Keratinocyte (primary cell): Measurements from ENCODE around the gene SEL1L. TPM values are rescaled to one million over a fixed set of nuclear protein-coding genes. Genes with fewer than 3 reads are reported as not detected.

Experiments used
- DNase-seq: peaks from one replicate; pipeline ENCODE4 v3.0.0-alpha.2; 2011; ENCODE audit warnings: low read depth, missing footprints, low spot score
- FAIRE-seq: peaks from 2 replicates; lab custom pipeline; 2011; peaks lifted over from hg19 to GRCh38; lab: Jason Lieb, UNC
- H2AFZ ChIP-seq: 2 replicates; pipeline ENCODE4 v1.6.0; 2012; ENCODE audit warnings: low read length, control low read depth, inconsistent platforms; ENCODE audit not compliant: control insufficient read depth
- H3K27ac ChIP-seq: 2 replicates; pipeline ENCODE4 v1.5.1; 2011; ENCODE audit warnings: low read length; ENCODE audit not compliant: control insufficient read depth, insufficient read depth
- H3K27me3 ChIP-seq: 3 replicates; pipeline ENCODE4 v1.6.0; 2011; ENCODE audit warnings: low read length; ENCODE audit not compliant: control insufficient read depth, insufficient read depth; ENCODE audit errors: extremely low read depth
- H3K36me3 ChIP-seq, 2 experiments: 2 replicates in 1 of 2; 3 replicates in 1 of 2; pipeline ENCODE4 v1.5.1; 2011; ENCODE audit warnings: low read length in 2 of 2, mild to moderate bottlenecking in 1 of 2; ENCODE audit not compliant: control insufficient read depth in 2 of 2, insufficient read depth in 2 of 2; ENCODE audit errors: extremely low read depth in 1 of 2
- H3K4me1 ChIP-seq: 3 replicates; pipeline ENCODE4 v1.5.1; 2011; ENCODE audit warnings: low read length; ENCODE audit not compliant: control insufficient read depth, insufficient read depth; ENCODE audit errors: extremely low read depth
- H3K4me2 ChIP-seq: 3 replicates; pipeline ENCODE4 v1.6.0; 2011; ENCODE audit warnings: low read depth, low read length; ENCODE audit not compliant: control insufficient read depth, insufficient read depth; ENCODE audit errors: extremely low read depth
- H3K4me3 ChIP-seq, 3 experiments: fragments of 200-600 bp in 1 of 3; sonication (generic) in 1 of 3; 2 replicates in 2 of 3; 3 replicates in 1 of 3; pipeline ENCODE4 v1.5.1; 2011 to 2016; ENCODE audit warnings: low read length in 3 of 3, mild to moderate bottlenecking in 3 of 3, control low read depth in 2 of 3, inconsistent platforms in 1 of 3, low read depth in 1 of 3, mixed read lengths in 1 of 3, mixed run types in 1 of 3, moderate library complexity in 1 of 3; ENCODE audit not compliant: control insufficient read depth in 2 of 3, insufficient read depth in 2 of 3; ENCODE audit errors: extremely low read depth in 1 of 3
- H3K79me2 ChIP-seq: 2 replicates; pipeline ENCODE4 v1.6.0; 2012; ENCODE audit warnings: low read length; ENCODE audit not compliant: control insufficient read depth, insufficient read depth
- H3K9ac ChIP-seq: 3 replicates; pipeline ENCODE4 v1.6.0; 2011; ENCODE audit warnings: low read length; ENCODE audit not compliant: control insufficient read depth, insufficient read depth; ENCODE audit errors: extremely low read depth
- H3K9me1 ChIP-seq: 3 replicates; pipeline ENCODE4 v1.6.0; 2011; ENCODE audit warnings: low read length; ENCODE audit not compliant: control insufficient read depth, insufficient read depth; ENCODE audit errors: extremely low read depth
- H3K9me3 ChIP-seq: 2 replicates; pipeline ENCODE4 v1.5.1; 2012; ENCODE audit warnings: low read depth, low read length; ENCODE audit not compliant: control insufficient read depth
- H4K20me1 ChIP-seq: 3 replicates; pipeline ENCODE4 v1.6.0; 2011; ENCODE audit warnings: low read length; ENCODE audit not compliant: control insufficient read depth, insufficient read depth; ENCODE audit errors: extremely low read depth
- EZH2 ChIP-seq: IDR thresholded peaks from one replicate; pipeline ENCODE4 v1.6.1; 2012; ENCODE audit warnings: inconsistent platforms, mild to moderate bottlenecking, low read length, moderate library complexity
- dilution Hi-C: fragments of 300-500 bp; cut with MboI; formaldehyde crosslinking; loops from one replicate; pipeline ENCODE4 v1.7.0; 2020; ENCODE audit warnings: low sequenced_read_pairs; ENCODE audit not compliant: extremely low pct_ligation_motif_present
- polyA plus RNA-seq, 5 experiments: library from polyadenylated mRNA; depleted of rRNA in 3 of 5; stranded (reverse) in 3 of 5; stranded (forward) in 1 of 5; unstranded in 1 of 5; fragments of >200 nt; gene quantifications; 1 replicate in 1 of 5; 2 replicates in 3 of 5; 3 replicates in 1 of 5; pipeline versions ENCODE4 v1.2.1 to v1.2.3, GENCODE V29; 2011 to 2012; ENCODE audit warnings: missing spikeins in 2 of 5, low read depth in 1 of 5, low replicate concordance in 1 of 5
- TF ChIP-seq, protein P1 (sequence below), 3 experiments: IDR thresholded peaks in 1 of 3; conservative IDR thresholded peaks in 1 of 3; optimal IDR thresholded peaks in 1 of 3; 2 replicates in 2 of 3; 3 replicates in 1 of 3; pipeline versions ENCODE3 to v1.5.1; 2011; ENCODE audit warnings: low read length in 3 of 3, mild to moderate bottlenecking in 3 of 3, moderate library complexity in 2 of 3, control low read depth in 1 of 3, inconsistent platforms in 1 of 3; ENCODE audit not compliant: insufficient read depth in 2 of 3; ENCODE audit errors: extremely low read depth in 1 of 3

The SEL1L gene
- polyA plus RNA-seq, 1 donor (not counting 4 experiments of a cell fraction or from before 2014, with no cell fraction given), result 19.7 TPM

DNA sequence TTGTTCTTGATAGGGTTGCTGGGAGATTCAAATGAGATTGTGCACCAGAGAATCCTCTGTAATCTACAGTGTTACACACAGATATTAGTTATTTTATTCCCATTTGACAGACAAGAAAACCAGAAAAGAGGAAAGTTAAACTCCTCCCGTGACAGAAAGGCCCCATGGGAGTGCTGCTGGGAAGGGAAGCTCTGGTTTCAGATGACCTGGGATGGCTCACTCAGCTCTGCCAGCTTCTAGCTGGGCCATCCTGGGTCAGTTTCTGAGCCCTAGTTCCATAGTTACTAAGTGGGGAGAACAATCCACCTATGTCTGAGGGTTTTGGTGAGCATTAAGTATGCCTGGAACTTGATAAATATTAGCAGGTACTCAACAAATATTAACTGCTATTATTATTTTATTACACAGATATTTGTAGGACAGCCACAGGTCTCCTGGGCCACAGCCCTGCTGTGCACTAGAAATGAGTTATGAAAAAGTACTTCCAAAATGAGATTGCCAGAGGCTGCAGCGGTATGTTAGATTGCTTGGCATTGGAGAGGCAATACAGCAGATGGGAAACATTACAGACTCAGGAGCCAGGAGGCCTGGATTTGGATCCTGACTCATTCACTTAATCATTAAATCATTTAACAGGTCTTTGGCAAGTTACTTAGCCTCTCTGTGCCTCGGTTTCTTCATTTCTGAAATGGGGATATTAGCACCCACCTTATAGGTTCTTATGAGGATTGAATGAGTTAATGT lies 86.5 kb downstream of the SEL1L start:
- Histone ChIP-seq H3K4me3 (no peak overlapping the region), H3K4me1 (no peaks in the 10 kb centered on the region), H3K36me3 (no peaks in the 10 kb centered on the region), H3K79me2 (no peaks in the 10 kb centered on the region), H3K9me3 (no peaks in the 10 kb centered on the region), H2AFZ (no peak overlapping the region), H3K9ac (no peak overlapping the region), H3K9me1 (no peaks in the 10 kb centered on the region), H3K27ac (no peak overlapping the region), H3K27me3 (peaks cover 5% of the 10 kb centered on the region), H4K20me1 (no peaks in the 10 kb centered on the region), H3K4me2 (no peak overlapping the region)
- DNase-seq (no peak), FAIRE-seq (no peak)
- no peak for TF ChIP-seq EZH2
- TF ChIP-seq, protein P1, sequence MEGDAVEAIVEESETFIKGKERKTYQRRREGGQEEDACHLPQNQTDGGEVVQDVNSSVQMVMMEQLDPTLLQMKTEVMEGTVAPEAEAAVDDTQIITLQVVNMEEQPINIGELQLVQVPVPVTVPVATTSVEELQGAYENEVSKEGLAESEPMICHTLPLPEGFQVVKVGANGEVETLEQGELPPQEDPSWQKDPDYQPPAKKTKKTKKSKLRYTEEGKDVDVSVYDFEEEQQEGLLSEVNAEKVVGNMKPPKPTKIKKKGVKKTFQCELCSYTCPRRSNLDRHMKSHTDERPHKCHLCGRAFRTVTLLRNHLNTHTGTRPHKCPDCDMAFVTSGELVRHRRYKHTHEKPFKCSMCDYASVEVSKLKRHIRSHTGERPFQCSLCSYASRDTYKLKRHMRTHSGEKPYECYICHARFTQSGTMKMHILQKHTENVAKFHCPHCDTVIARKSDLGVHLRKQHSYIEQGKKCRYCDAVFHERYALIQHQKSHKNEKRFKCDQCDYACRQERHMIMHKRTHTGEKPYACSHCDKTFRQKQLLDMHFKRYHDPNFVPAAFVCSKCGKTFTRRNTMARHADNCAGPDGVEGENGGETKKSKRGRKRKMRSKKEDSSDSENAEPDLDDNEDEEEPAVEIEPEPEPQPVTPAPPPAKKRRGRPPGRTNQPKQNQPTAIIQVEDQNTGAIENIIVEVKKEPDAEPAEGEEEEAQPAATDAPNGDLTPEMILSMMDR (optimal IDR thresholded peaks at IDR 0.05 in 1 of 3, IDR thresholded peaks at IDR 0.05 in 1 of 3, conservative IDR thresholded peaks at IDR 0.05 in 1 of 3; ENCODE audit: extremely low read depth in 1 of 3, insufficient read depth in 2 of 3, low read length in 3 of 3), result no peak
- dilution Hi-C loops, result no loop called here

DNA sequence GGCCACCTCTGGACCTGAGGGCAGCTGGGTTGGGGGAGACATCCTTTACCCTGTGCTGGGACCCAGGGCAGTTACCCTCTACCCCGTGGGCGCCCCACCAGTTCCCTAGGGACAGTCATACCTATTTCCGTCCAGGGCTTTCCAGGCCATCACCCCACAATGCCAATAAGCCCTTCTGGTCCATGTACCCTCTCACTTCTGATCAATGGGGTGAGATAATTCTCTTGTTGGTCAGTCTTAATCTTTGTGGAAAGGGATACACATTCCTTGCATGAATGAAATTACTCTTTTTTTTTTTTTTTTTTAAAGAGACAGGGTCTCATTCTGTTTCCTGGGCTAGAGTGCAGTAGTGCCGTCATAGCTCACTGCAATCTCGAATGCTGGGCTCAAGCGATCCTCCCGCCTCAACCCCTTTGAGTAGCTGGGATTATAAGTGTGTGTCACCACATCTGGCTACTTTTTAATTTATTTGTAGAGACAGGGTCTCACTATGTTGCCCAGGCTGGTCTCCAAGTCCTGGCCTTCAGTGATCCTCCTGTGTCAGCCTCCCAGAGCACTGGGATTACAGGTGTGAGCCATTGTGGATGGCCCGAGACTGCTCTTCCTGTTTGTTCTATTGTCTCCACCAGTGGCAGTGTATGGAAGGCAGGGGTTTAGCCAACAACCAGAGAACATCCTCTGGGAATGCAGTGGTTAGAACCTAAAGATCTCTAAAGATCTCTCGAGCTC lies 87.2 kb downstream of the SEL1L start:
- no peak overlapping the region for H3K4me2 ChIP-seq
- no peaks in the 10 kb centered on the region for H3K9me1 ChIP-seq
- no peak for TF ChIP-seq EZH2
- TF ChIP-seq, protein P1 (optimal IDR thresholded peaks at IDR 0.05 in 1 of 3, IDR thresholded peaks at IDR 0.05 in 1 of 3, conservative IDR thresholded peaks at IDR 0.05 in 1 of 3; ENCODE audit: extremely low read depth in 1 of 3, insufficient read depth in 2 of 3, low read length in 3 of 3), result no peak
- no peaks in the 10 kb centered on the region for H3K79me2 ChIP-seq
- no peaks in the 10 kb centered on the region for H4K20me1 ChIP-seq
- FAIRE-seq (no peak), DNase-seq (no peak)
- dilution Hi-C loops, result no loop called here
- no peaks in the 10 kb centered on the region for H3K4me1 ChIP-seq
- no peaks in the 10 kb centered on the region for H3K36me3 ChIP-seq
- no peaks in the 10 kb centered on the region for H3K9me3 ChIP-seq
- peaks cover 5% of the 10 kb centered on the region for H3K27me3 ChIP-seq
- no peak overlapping the region for H3K4me3 ChIP-seq
- no peak overlapping the region for H3K27ac ChIP-seq
- no peak overlapping the region for H2AFZ ChIP-seq
- H3K9ac ChIP-seq, result no peak overlapping the region
